GM19351 (cell line): ENCODE results near the gene GNB1L.

Experiments
- ATAC-seq: cut with Tn5 transposase; IDR thresholded peaks from one replicate; pipeline ENCODE4 v1.9.1; 2021; ENCODE audit warnings: mild to moderate bottlenecking, moderate library complexity; ENCODE audit not compliant: unreplicated experiment

Gene GNB1L

DNA sequence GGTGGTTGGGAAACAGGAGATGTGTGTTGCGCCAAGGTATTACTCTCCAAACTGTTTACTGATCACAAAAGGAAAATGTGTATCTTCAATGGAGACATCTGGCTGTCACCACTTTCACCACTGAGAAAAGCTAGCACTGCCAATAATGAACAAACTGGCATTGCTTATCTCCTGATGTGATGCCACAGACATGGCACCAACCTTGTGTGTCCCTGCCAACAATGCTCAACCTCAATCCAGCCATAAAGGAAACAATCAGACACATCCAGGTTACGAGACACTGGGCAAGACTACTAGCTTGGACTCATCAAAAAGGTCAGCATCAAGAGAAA lies 28.1 kb downstream of the GNB1L start:
- ATAC-seq = no peak

DNA sequence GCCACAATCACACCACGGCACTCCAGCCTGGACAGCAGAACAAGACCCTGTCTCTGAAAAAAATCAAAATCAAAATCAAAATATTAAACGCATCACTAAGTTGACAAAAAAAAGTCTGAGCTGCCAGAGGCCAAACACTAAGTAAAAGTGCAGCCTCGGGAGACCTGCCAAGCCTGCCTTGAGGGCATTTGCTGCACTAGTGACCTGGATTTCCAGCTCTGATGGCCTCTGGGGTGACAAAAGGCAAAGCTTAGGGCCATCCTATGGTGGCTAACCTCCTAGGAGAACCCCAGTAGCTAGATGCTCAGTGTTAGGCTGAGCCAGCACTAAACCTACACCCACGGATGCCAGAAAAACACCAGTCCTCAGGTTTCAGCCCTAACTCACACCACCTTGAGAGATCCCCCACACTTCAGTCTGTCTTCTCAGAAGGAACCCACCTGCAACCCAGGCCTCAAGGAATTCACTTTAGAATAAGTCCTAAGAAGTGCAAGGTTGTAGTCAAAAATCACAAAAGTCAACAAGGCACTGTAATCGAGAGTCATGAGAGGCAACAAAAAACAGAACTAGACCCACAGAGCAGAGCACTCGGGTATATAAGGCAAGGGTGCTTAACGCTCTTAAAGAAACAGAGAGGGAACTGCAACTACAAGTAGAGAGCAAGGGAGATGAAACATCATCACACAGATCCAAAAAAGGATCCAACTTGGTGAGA lies 28.6 kb downstream of the GNB1L start:
- ATAC-seq = no peak

DNA sequence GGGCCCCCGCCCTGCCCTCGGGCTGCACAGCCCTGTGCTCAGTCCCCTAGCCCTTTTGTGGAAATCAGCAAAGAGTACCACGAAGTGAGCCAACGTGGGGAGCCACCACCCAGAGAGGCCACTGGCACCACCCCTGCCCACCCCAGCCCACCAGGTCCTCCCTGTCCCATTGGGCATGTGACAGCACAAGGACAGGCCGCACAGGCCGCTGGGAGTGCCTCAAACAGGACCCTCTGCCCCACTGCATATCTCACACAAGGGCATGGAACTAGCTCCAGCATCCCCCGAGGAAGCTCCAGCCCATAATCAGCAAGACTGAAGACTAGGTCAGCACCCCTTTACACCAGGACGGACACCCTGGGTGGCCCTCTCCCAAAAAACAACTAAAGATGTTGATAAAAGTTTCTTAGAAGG lies 29.7 kb downstream of the GNB1L start:
- ATAC-seq = no peak

DNA sequence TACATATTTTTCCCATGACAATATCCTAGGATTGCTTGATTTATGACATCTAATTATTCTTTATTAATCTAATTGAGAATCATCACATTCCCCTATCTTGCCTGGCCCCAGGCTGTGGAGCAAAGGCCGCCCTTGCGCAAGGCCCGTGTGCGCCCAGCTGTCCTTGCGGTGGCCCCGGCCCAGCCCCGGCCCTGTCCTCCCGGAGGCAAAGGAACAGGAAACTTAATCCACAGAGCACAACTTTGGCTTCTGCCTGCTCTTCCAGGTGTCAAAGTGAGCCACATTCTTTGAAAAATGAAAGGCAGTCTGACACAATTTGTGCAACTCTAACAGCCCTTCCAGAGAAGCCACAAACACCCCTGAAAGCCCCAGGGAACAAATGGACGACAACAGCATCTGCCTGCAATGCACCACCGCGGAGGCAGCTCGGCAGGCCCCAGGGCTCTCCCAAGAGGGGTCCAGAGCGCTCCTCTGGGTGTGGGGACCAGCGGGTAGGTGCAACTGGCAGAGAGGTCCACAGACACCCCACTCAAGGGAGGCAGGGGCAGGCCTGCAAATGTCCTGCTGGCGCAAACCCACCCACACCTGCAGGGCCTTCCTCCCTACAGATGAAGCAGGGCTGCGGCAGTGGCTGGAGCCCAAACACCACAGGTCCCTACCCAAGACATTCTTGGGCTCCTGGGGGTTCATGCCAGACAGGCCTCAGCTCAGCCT lies 30.3 kb downstream of the GNB1L start:
- no peak for ATAC-seq

DNA sequence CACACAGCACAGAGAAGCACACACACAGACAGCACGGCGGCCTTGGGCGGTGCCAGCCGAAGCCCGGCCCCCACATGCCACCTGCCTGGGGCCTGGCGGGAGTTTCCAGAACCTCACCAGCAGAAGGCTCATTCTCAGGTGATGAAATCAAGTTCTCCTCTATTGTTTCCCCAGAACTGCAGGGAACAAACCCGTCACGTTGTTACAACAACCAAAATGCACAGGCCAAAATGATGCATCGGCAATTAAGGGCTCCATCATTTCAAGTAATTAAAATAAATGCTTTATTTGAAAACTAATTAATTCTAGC lies 30.8 kb downstream of the GNB1L start:
- ATAC-seq = no peak

DNA sequence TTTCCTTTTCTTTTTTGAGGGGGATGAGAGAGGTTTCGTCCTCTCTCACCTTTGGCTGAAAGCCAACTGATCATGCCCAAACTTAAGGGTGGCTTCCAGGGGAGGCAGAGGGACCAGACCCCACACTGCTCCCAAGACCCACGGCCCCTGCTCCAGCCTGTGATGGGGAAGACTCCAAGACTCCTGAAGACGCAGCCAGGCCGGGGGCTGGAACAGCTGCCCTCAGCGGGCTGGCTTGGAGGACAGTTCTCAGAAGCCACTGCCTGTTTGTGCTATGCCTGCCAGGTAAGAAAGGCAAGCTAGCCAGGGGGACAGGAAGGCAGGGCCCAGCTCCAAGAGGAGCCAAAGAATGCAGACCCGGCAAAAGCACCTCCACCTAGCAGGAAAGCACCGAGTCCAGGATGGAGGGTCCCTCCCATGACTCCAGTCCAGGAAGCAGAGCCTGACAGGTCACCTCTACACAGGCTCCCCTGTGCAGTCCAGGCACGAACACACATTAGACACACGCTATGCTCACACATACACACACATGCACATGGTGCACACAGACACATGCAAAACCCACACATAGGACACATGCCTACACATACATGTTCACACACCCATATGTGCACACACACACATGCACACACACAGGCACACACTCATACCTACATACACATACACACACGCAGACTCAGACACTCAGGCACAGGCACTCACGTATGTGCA lies 31.3 kb downstream of the GNB1L start:
- ATAC-seq = no peak

DNA sequence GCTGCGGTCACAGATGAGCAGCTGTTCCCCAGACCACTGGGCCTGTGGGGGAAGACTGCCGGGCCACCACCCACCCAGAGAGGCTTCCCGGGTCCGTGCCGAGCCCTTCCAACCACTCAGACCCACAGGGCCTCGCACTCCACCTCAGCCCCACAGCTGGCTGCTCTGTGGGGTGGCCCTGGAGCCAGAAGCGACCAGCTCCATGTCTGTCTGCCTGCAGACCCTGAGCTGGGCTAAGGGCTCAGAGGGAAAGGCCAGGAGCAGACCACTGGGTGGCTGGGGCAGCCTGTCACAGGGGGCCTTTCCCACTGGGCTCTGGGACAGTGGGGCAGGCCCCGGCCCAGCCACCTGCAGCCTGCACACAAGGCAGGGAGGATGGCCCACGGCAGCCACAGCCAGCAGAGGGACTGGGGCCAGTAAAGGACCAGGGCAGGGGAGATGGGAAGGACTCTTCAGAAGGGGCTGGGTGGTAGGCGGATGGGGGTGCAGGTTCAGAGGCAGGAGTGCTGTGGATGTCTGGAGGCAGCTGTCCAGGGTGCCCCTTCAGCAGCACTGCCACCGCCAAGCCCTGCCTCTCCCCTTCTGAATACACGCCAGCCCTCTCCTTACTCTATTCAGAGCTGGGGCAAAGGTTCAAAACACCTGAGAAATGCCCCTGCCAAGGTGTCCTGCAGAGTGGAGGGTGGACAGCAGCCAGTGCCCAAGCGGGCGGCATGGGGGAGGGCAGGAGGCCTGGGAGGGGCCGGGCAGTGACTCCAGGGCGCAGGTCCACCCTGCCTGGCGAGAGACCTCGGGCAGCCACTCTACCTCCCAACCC lies 32.2 kb downstream of the GNB1L start:
- no peak for ATAC-seq

DNA sequence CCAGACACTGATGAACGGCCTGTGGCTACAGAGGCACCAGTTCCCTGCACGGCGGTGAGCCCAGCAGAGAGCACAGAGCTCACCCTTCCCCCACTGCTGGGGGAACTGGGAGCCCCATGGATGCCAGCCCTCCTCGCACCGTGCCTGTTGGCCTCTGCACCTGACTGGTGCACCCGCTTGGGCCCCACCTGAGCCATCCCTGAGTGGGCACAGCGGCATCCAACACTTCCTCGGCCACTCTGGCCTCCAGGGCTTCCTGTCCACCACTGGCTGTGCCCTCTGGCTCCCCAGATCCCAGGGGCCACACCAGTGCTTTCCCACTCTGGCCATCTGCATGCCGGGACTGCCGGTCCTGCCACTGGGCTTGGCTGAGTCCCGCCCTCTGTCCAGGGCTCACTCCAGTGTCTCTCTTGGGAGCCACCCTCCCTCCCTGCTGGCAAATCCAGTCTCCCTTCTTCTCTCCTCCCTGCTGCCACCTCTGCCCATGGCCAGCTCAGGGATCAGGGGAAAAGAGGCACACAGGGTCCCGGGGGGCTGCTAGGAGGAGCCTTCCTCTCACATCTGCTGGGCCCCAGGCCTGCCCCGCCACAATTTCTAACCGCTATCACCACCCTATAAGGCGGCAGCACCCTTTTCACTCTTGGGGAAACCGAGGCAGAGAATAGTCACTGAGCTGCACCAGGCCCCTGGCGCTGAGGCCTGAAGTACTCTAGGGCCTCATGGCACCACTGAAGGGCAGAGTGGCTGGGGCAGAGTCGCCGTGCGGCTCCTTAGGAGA lies 33.0 kb downstream of the GNB1L start:
- ATAC-seq = no peak

DNA sequence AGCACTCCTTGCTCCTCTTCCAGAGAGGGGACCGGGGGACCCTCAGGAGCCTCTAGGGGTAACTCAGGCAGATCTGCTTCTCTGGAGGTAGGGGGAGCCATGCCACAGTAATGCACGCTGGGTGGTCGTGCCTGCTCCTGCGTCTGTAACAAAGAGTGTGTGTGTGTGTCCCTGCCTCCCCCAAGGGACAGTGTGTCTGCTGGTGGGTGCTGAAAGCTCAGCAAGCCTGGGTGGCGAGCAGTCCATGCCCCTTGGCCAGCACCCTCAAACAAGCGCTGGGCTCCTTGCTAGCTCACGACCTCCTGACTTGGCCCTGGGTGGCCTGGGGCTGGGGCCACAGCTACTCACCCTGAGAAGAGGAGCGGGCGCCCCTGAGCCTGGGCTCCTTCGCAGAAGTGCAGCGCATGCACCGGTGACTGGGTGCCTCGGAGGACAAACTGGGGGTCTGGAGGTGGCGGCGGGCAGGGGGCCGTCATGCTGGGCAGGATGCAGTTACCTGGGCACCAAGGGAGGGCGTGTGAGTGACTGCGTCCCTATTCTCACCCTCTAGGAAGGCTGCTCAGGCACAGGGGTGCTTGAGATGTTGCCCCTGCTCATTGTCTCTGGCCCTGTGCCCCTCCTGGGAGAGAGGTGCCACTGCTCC lies 33.7 kb downstream of the GNB1L start:
- ATAC-seq = no peak

DNA sequence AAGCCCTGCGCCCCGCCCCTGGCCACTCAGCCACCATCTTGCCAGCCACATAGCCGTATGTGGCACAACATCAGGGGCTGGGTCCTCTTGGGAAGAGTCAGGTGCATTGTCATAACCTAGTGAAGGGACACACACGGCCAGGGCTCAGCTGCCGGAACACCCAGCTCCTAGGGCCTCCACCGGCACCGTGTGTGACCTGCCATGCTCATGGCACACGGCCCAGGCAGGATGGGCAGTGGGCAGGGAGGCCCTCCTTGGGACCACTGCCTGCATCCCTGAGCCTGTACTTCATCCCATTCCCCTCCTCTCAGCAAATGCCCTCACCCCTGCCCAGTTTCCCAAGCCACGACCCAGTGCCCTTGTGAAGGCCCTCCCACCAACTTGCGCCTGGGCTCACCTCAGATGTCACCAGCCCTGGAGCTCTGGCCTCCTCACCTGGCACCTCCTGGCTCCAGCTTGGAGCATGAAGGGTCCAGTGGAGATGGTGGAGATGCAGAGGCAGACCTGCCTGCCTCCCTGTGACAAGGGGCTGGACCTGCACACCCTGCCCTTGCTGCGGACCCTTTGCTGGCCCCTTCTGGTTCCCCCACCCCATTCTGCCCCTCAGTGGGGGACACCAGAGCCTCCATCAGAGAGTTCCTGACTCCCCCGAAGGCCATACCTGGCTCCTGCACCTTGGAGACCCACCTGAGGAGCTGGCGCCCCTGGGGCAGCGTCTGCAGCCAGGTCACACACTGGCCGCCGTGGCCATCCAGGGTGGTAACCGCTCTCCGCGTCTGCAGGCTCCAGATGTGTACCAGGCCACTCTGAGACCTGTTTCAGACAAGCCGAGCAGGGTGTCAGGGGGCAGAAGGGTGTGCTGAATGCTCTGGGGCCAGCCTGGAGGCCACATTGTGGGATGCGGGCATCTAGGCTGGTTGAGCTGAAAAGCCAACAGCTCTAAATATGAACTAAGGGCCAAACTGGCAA lies 34.5 kb downstream of the GNB1L start:
- no peak for ATAC-seq

DNA sequence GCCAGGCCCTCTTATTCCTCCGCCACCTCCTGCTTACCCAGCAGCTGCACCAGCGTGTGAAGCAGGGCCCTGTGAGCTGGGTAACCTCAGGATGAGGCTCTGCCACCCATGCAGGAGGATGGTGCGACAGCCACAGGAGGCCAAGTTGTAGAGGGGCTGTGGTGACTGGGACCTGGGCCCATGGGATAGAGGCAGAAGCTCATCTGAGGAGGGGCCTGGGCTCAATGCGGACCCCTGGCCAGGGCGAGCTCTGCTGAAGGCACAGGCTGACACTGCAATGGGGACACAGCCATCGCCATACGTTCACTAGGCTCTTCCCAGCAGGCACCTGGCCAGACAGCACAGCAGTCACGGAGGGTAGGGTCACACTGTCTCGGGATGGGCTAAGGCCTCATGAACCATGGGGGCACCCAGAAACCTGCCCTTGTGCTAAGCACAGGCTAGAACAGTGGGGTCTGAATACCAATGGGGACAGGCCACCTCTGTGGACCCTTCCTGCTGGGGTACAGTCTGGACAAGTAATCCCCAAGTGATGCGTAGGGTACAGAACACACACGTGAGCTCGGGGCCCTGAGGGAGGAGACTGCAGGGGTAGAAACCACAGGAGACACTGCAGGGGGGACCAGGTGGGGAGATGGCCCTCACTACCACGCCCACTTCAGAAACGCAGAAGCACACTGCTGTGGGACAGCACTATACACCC lies 35.3 kb downstream of the GNB1L start:
- no peak for ATAC-seq

DNA sequence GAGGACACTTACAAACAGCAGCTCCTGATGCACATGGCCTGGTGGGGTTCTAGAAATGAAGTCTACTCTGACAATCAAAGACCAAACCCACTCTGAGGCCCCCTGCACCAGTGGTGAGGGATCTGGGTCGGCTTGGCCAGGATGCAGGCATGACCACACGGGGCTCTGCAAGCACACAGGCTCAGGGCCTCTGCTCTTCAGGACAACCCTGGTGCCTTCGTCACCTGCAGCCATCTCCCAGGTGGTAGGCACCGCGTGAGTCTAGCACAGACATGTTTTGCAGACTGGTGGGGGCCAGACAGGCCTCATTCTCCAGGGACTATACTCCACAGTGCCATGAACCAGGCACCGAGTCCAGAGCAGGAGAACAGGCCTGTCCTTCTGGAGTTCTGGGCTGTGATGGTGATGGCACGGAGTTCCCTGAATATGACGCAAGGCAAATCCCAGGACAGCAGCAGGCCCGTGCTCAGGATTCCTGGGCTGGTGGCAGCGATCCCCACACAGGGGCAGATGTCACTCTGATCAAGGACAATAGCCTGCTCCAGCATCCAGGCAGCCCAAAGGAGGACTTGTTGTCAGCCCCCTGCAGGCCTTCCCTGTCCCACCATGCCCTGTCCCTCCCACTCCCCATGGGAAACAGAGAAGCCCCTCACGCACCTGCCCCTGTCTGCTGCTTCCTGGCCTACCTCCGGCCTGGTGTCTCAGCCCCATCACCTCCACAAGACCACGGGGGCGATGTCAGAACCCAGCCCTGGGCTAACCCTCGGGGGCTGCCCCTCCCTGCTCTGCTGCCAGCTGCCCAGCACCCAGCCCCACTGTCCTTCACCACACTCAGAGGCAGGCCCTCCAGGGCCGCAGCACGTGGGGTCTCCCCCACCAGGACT lies 36.1 kb downstream of the GNB1L start:
- ATAC-seq = no peak

DNA sequence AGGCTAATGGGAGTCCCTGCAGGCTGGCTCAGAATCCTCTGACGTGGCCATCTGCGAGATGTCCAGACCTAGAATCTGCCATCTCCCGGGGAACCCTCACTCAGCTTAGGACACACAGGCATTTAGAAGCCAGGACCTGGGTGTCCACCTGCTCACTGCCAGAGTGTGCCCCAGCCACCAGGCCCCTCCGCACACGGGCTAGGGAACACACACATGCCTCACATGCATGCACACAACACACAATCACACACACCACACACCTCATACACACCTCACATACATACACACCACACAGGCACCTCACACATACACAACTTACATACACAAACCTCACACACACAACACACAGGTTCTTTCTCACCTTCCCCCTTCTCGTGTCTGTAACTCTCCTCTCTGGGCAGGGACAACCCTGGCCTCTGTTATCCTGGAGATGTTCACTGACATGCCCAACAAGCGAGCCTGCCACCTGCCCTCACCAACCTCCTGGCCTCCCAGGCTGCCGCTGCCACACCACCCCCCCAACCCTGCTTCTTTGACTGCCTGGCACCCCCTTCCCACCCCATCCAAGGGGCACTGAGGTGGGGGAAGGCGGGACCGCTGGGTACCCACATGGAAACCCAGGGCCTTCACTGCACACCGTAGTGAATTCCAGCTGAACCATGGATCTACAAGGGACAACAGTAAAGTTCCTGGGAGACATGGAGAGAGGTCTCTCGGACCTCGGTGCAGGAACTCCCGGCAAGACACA lies 38.1 kb downstream of the GNB1L start:
- ATAC-seq = no peak

DNA sequence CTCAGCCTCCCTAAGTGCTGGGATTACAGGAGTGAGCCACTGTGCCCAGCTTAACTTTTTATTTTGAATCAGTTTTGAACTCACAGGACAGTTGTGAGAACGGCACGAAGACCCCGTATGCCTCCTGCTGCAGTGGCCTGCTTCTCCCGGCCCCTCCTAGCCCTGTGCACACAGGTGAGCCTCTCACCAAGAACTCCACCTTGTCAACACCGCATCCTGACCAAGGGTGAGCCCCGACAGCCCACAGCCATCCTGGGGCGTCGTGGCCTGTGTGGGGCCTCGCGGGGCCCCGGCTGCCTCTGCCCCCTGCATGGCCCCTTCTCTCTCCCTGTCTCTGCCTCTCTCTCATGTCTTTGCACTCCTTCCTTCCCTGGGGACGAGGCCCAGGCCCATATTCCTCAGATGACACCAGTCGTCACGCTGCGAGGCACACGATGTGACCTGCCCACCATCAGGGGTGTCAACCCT lies 38.8 kb downstream of the GNB1L start:
- ATAC-seq = no peak

DNA sequence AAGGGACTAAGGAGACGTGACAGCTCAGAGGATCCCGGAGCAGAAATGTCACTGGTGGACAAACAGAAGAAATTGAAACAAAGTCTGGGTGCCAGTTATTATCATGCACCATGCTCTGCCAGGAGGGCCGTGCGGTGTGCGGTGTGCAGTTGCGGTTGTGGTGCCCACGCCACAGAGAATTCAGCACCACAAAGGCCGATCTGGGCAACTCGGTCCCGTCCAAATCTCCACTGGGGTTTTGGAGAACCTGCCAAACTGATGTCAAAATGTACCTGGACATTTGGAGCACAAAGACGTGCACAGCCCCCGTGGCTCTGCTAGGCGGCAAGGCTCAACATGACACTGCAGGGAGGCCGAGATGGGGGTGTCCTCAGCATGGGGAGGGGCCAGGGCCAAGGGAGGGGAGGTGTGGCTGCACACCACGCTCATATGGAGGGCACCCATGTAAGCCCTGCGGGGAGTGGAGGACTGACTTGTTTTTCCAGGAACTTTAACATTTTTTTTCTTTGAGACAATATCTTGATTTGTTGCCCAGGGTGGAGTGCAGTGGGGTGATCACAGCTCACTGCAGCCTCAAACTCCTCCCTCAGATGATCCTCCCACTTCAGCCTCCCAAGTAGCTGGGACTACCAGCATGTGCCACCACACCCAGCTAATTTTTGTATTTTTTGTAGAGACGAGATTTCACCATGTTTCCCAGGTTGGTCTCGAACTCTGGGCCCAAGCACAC lies 39.4 kb downstream of the GNB1L start:
- no peak for ATAC-seq

DNA sequence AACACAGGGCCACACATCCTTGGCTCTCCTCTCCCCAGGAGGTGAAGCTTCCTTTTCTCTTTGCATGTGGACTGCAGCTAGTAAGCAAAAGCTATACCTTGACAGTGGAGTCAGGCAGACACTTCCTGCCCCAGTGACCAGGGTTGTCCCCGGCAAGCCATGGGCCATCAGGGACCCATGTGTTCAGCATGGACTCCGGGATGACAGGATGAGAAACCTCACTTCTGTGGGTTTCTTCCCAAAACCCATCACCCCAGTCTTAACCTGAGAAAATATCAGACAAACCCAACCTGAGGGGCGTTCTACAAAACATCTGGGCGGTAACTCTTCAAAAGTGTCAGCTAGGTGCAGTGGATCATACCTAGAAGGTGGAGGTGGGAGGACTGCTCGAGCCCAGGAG lies 40.2 kb downstream of the GNB1L start:
- no peak for ATAC-seq
